GM21381 (cell line): ENCODE results near the gene KLF14.
"Not testable (repeated sequence)": the region's sequence is repeated elsewhere in the genome, so short reads cannot be mapped to it uniquely, and the experiment has no call there.

Source experiments
- ATAC-seq: cut with Tn5 transposase; IDR thresholded peaks from one replicate; pipeline ENCODE4 v1.9.1; 2021; ENCODE audit warnings: mild to moderate bottlenecking, moderate library complexity; ENCODE audit not compliant: unreplicated experiment

Gene KLF14

DNA sequence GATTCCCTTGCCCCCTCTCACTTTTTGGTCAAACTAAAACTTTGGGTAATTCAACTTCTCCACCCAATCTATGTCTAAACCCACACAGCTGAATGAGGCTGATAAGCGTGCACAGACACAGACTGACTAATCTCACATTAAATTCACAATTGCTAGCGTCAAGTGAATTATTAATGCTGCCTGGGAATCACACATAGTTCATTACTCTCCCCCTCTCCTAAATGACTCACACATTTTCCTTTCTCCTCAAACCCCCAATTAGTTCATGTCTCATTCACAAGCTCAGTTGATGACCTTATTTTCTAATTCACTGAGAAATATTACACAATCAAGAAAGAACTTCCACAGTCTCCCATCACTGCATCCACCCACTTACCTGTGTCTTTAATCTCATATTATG lies 14.5 kb downstream of the KLF14 start:
- no peak for ATAC-seq

DNA sequence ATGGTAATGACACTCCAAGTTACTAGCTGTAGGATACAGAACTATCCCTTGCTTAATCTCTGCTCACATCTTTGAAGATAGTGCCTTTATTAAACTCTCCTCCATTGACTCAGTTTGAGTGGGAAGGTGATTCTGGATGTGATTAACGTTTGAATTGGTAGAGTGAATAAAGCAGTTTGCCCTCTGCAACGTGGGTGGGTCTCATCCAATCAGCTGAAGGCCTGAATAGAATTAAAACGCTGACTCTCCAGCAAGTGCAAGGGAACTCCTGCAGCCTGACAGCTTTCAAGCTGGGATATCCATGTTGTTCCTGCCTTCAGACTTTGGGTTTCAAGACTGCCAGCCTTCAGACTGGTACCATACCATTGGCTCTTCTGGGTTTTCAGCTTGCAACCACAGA lies 21.6 kb downstream of the KLF14 start:
- ATAC-seq, result no peak

DNA sequence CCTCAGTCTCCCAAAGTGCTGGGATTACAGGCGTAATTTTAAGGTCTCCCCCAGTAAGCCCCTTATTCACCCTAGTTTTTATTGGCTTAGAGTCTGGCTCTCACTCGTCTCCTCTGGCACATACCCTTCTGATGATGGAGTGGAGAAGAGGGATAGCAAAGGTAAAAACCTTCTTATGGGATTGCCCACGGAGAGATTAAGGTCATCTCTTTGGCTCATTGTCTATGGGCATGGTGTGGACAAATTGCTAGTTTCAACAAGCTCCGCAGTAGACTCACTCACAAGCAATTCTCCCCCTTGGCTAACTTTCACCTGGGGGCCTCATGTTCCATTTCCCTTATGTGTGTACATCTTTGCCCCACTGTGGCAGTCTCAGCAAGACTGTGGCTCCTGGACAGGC lies 25.2 kb downstream of the KLF14 start:
- ATAC-seq, result no peak

DNA sequence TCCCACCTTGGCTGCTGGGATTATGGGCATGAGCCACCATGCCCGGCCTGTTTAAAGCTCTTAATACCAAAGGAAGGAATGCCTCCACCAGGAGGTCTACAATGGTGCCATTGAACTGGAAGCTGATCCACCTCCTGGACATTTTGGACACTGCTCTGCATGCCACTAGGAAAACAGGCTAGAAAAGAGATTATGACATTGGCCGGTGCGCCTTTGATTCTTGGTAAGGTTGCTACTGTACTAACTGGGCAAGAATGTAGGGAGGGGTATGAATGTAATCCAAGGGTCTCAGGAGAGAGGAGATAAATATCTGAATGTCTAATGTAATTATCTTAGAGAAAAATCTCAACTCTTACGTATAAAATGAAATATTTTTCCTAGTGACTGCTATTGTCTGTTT lies 26.0 kb downstream of the KLF14 start:
- ATAC-seq, result no peak

DNA sequence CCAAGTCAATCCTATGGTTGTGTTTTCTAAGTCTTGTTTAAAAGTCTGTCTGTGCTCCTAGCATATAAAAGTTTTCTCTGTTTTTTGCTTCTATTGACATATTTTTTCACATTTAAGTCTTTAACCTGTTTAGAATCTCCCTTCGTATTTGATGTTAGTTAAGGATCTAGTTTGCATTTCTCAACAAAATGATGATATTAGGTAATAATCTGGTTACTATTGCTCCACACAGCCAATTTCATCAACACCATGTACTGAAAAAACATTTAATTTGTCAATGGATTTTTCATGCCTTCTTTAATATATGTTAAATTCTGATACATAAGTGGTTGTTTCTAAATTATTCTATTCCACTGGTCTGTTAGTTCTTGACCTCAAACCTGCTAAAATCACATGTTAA lies 30.2 kb downstream of the KLF14 start:
- ATAC-seq, result no peak

DNA sequence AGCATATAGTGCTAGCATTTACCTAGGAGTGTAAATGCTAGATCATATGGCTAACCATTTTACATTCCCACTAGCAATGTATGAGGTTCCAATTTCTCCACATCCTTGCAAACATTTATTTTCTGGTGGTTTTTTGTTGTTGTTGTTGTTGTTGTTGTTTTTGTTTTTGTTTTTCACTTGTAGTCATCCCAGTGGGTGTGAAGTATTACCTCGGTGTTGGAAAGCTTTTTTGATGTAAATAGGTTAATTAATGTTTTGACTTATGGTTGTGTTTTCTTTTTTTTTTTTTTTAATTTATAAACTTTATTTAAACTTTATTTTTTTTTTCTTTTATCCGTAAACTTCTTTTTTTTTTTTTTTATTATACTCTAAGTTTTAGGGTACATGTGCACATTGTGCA lies 32.4 kb downstream of the KLF14 start:
- no peak for ATAC-seq

DNA sequence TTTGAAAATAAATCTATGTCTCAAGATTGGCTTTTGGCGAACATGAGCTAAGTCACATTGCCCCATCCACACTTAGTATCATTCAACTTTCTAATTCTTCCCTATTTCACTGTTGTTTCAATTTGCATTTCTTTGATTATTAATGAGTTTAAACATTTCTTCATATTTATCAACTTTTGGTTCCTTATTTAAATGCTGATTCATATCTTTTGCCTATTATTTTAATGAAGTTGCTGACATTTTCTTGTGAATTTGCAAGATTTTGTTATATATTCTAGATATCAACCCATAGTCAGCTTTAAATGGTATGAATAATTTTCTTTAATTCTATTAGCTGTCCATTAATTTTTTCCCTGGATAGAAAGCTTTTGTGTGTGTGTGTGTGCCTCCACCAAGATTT lies 33.2 kb downstream of the KLF14 start:
- ATAC-seq, result no peak

DNA sequence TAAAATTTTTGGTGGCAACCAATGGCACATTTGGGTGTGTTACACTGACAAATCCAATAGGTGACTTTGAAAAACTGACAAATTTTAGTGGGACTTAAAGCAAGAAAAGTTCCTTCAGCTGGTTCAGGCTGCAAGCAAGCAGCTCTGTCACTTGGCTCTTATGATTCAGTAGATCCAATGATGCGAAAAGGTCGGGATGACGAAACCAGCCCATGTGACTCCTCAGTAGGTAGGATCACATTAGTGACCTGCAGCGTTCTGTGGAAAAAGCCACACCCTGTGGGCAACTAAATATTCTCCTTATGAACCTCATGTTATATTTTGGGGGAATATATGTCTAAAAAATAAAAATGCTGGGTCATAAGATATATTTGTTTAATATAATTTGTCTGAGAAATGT lies 34.3 kb downstream of the KLF14 start:
- no peak for ATAC-seq

DNA sequence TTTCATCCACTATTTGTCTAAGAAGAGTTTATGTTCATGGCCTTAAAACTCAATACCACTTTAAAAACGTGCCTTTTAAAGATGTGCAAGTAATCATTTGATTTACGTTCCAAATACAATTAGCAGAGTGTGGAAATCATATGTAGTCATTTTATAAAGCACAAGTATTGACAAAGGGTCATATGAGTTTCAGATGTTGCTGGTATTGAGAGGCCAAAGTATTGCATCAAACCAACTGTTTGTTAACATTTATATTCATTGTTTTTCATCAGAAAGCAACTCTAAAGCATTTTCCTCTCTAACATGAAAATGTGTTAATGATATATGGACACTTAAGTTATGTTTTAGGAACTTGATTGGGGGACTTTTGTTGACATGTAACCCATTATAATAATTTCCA lies 36.2 kb downstream of the KLF14 start:
- no peak for ATAC-seq

DNA sequence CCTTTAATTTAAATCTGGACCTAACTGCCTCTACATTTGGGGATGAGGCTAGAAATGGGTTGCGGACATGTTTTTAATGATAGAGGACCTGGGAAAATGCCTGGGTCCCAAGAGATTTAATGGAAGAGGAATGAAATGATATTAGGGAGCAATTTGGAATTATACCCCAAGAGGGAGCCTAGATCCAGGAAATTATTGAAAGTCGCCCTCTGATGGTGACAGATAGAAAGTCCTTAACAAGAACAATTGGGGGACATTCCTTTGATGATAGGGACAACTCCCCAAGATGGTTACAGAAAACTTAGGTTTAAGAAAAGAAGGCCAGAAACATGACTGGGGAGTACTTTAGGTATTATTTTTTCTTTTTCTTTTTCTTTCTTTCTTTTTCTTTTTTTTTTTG lies 38.2 kb downstream of the KLF14 start:
- no peak for ATAC-seq

DNA sequence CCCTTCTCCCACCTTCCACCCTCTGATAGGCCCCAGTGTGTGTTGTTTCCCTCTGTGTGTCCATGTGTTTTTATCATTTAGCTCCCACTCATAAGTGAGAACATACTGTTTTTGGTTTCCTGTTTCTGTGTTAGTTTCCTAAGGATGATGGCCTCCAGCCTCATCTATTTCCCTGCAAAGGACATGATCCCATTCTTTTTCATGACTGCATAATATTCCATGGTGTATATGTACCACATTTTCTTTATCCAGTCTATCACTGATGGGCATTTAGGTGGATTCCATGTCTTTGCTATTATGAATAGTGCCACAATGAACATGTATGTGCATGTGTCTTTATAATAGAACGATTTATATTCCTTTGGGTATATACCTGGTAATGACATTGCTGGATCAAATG lies 41.6 kb downstream of the KLF14 start:
- not testable (repeated sequence) for ATAC-seq

DNA sequence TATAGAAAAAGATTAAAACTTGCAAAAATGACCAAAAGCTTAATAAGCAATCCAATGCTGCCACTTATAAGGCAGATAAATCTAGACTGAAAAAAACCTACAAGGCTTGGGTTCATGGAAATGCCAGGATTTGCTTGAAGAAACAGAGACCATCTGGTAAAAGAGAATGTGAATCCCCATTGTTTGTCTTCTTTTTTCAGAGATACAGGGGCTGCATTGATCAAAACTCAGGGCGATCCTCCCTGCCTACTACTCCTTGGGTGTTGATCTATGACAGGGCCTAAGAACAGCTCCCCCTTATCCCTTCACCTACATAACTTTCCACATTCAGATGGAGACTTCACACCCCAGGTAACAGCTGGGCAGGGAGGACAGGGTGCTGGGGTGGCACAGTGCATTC lies 44.3 kb downstream of the KLF14 start:
- ATAC-seq, result no peak

DNA sequence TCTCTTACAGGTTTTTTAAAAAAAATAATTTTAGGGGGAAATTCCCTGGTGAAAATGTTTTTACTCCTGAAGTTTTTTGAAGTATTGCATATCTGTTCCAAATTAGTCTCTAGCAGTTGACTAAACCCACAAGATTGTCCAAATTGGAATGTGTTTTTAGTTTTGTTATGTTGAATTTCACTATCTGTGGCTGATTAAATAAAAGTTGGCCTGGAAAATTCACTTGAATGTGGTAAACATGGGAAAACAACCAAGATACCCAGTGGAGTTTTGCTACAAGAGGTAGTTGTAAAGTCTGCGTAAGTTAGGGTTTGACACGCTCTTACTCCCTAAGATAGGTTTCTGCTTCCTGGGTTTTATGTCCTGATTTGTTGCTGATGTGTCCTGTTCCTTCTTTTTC lies 51.0 kb downstream of the KLF14 start:
- ATAC-seq, result no peak
